GM12878 (cell line): Measurements from ENCODE around the gene GLI1. TPM values are rescaled to one million over a fixed set of nuclear protein-coding genes. Genes with fewer than 3 reads are reported as not detected.

ENCODE experiments used
- ATAC-seq: fragments of 200-7000 bp; cut with Tn5 transposase; 3 replicates; pipeline ENCODE4 v1.9.1; 2020; ENCODE audit warnings: mild to moderate bottlenecking, moderate library complexity
- BruUV-seq: library from RNA; stranded (reverse); fragments of 400-500 nt; replicated peaks from 2 replicates; lab custom pipeline; 2021; lab: Mats Ljungman, UMichigan
- CTCF ChIA-PET: fragments of 300-600 bp; sonication (Branson Sonifier 250); formaldehyde crosslinking; extraction: SDS; loops from one replicate; lab custom pipeline; 2021; ENCODE audit warnings: inconsistent platforms; lab: Yijun Ruan, JAX
- POLR2A ChIA-PET: fragments of 350-600 bp; formaldehyde crosslinking; extraction: SDS; loops from one replicate; lab custom pipeline; 2021; ENCODE audit warnings: inconsistent platforms; lab: Charles Lee
- RAD21 ChIA-PET: fragments of 300-600 bp; sonication (Branson Sonifier 250); formaldehyde crosslinking; loops from one replicate; lab custom pipeline; 2023; ENCODE audit warnings: antibody characterized with exemption; ENCODE audit not compliant: unreplicated experiment; lab: Charles Lee
- SMC1A ChIA-PET: fragments of 300-600 bp; sonication (Branson Sonifier 250); formaldehyde crosslinking; loops from one replicate; lab custom pipeline; 2023; ENCODE audit not compliant: unreplicated experiment, uncharacterized antibody; lab: Charles Lee
- DNase-seq: peaks from one replicate; pipeline ENCODE4 v3.0.0-alpha.2; 2011; ENCODE audit warnings: low read depth, low spot score
- FAIRE-seq: peaks from 3 replicates; lab custom pipeline; 2011; peaks lifted over from hg19 to GRCh38; lab: Jason Lieb, UNC
- H2AFZ ChIP-seq: 2 replicates; pipeline ENCODE4 v1.6.0; 2011; ENCODE audit warnings: low read depth, low read length, control low read depth; ENCODE audit not compliant: control insufficient read depth
- H3K27ac ChIP-seq: 2 replicates; pipeline ENCODE4 v1.5.1; 2011; ENCODE audit warnings: control low read depth; ENCODE audit not compliant: control insufficient read depth, insufficient read depth
- H3K27me3 ChIP-seq, 2 experiments: replicated peaks in 1 of 2; 2 replicates each; pipeline versions ENCODE4 v1.6.0 to v1.6.1; 2011; ENCODE audit warnings: low read length in 1 of 2; ENCODE audit not compliant: control insufficient read depth in 2 of 2, insufficient read depth in 2 of 2
- H3K36me3 ChIP-seq, 2 experiments: 2 replicates each; pipeline ENCODE4 v1.5.1; 2011; ENCODE audit warnings: low read length in 1 of 2; ENCODE audit not compliant: control insufficient read depth in 2 of 2, insufficient read depth in 2 of 2
- H3K4me1 ChIP-seq: 2 replicates; pipeline ENCODE4 v1.6.1; 2011; ENCODE audit warnings: mild to moderate bottlenecking, low read length, moderate library complexity, mixed read lengths; ENCODE audit not compliant: control insufficient read depth, insufficient read depth
- H3K4me2 ChIP-seq: 2 replicates; pipeline ENCODE4 v1.6.0; 2011; ENCODE audit warnings: control low read depth; ENCODE audit not compliant: control insufficient read depth, insufficient read depth
- H3K4me3 ChIP-seq: fragments of 200-600 bp; sonication (generic); 2 replicates; pipeline ENCODE4 v1.5.1; 2016
- H3K79me2 ChIP-seq: 2 replicates; pipeline ENCODE4 v1.6.0; 2011; ENCODE audit warnings: low read length; ENCODE audit not compliant: control insufficient read depth, insufficient read depth
- H3K9ac ChIP-seq: 2 replicates; pipeline ENCODE4 v1.8.0; 2011; ENCODE audit warnings: low read length, control low read depth, mixed read lengths; ENCODE audit not compliant: control insufficient read depth, insufficient read depth
- H3K9me3 ChIP-seq: replicated peaks from 3 replicates; pipeline ENCODE4 v1.5.1; 2011; ENCODE audit warnings: mild to moderate bottlenecking, low read length; ENCODE audit not compliant: control insufficient read depth, insufficient read depth
- H4K20me1 ChIP-seq: 2 replicates; pipeline ENCODE4 v1.6.0; 2011; ENCODE audit not compliant: control insufficient read depth, insufficient read depth
- BHLHE40 ChIP-seq, 2 experiments: fragments of 450-650 bp in 1 of 2; IDR thresholded peaks; 2 replicates each; pipeline ENCODE4 v1.6.1; 2011 to 2017; ENCODE audit warnings: low read depth in 2 of 2, borderline replicate concordance in 1 of 2, improper control_type of control experiment in 1 of 2, low read length in 1 of 2, mild to moderate bottlenecking in 1 of 2
- DPF2 ChIP-seq: fragments of 450-650 bp; IDR thresholded peaks from 2 replicates; pipeline ENCODE4 v1.6.1; 2017; ENCODE audit warnings: mild to moderate bottlenecking
- MEF2B ChIP-seq: fragments of 450-650 bp; IDR thresholded peaks from 2 replicates; pipeline ENCODE4 v1.6.1; 2018; ENCODE audit warnings: mild to moderate bottlenecking, moderate library complexity; ENCODE audit not compliant: partially characterized antibody, poor library complexity, severe bottlenecking
- NBN ChIP-seq: fragments of 450-650 bp; IDR thresholded peaks from 2 replicates; pipeline ENCODE4 v1.6.1; 2016
- NFXL1 ChIP-seq: fragments of 450-650 bp; IDR thresholded peaks from 2 replicates; pipeline ENCODE4 v1.6.1; 2017; ENCODE audit warnings: antibody characterized with exemption, mild to moderate bottlenecking, borderline replicate concordance
- REST ChIP-seq: IDR thresholded peaks from 2 replicates; pipeline ENCODE4 v1.6.1; 2012; ENCODE audit warnings: mild to moderate bottlenecking, low read depth, low read length
- SIN3A ChIP-seq: IDR thresholded peaks from 2 replicates; pipeline ENCODE4 v1.6.1; 2012; ENCODE audit warnings: low read depth, low read length, improper control_type of control experiment
- SREBF2 ChIP-seq: IDR thresholded peaks from 2 replicates; pipeline ENCODE4 v1.6.1; 2012; ENCODE audit warnings: mild to moderate bottlenecking, low read length
- STAT3 ChIP-seq: IDR thresholded peaks from 2 replicates; pipeline ENCODE4 v1.6.1; 2011; ENCODE audit warnings: low read depth, low read length, improper control_type of control experiment
- ZNF592 ChIP-seq: fragments of 450-650 bp; IDR thresholded peaks from 2 replicates; pipeline ENCODE4 v1.6.1; 2017; ENCODE audit warnings: mild to moderate bottlenecking, moderate library complexity
- WGBS: methylation state at CpG from one replicate; pipeline ENCODE4 v1.1.6; 2016; ENCODE audit warnings: low lambda C conversion rate; ENCODE audit not compliant: insufficient replicate concordance, insufficient coverage; ENCODE audit errors: missing lambda C conversion rate; 5-methylcytosine and 5-hydroxymethylcytosine counted together
- in situ Hi-C: fragments of 300-500 bp; cut with MboI; formaldehyde crosslinking; loops from 9 replicates; pipeline ENCODE4 v1.14.3; 2018; ENCODE audit warnings: mixed read lengths
- intact Hi-C: fragments of 100-400 bp; cut with micrococcal nuclease; formaldehyde crosslinking; loops from one replicate; pipeline ENCODE4 v1.14.2; 2022; ENCODE audit not compliant: unreplicated experiment
- polyA plus RNA-seq, 11 experiments: library from polyadenylated mRNA; depleted of rRNA in 4 of 11; unstranded in 6 of 11; stranded (reverse) in 5 of 11; fragments of >200 nt; fragmentation: Nextera tagmentation in 4 of 11; fragmentation: Illumina TruSeq in 1 of 11; extraction: Ambion mirVana in 4 of 11; extraction: Trizol in 1 of 11; gene quantifications; 1 replicate in 1 of 11; 2 replicates in 10 of 11; pipeline versions ENCODE4 v1.2.1 to v1.2.3, GENCODE V29; 2011 to 2016; ENCODE audit warnings: inconsistent platforms in 2 of 11, missing spikeins in 2 of 11, low read depth in 1 of 11
- total RNA-seq, 4 experiments: library from RNA; depleted of rRNA in 3 of 4; stranded (reverse); fragments of >200 nt in 3 of 4; fragmentation: Illumina TruSeq in 1 of 4; extraction: Trizol in 1 of 4; gene quantifications; 2 replicates each; pipeline versions ENCODE4 v1.2.1 to v1.2.3, GENCODE V29; 2013 to 2021

Gene GLI1
- total and polyA plus RNA-seq, 10 of the 15 experiments (the other 5 are each of a cell fraction or from before 2014, with no cell fraction given): 0.27 to 1.2 (median 0.49) TPM

- peak overlapping the region; percentile 36 for H2AFZ ChIP-seq
- no peaks in the 10 kb centered on the region for H3K9me3 ChIP-seq
- ChIA-PET SMC1A (interaction anchor here (0.6 to 2.8 kb wide), 6 partner anchors 10 to 198 kb away, joined by 3 to 18 read pairs (median 5); no protein-coding TSS in a partner anchor), POLR2A (interaction anchor here (0.7 to 3.0 kb wide), 5 partner anchors 8 to 250 kb away, joined by 3 to 16 read pairs (median 4); no protein-coding TSS in a partner anchor), CTCF (interaction anchor here (0.7 to 7.5 kb wide), 20 partner anchors 9 to 249 kb away, joined by 3 to 114 read pairs (median 4); partner anchors contain the start of genes ARHGAP9, INHBE and SHMT2), RAD21 (interaction anchor here (1.2 to 4.7 kb wide), 5 partner anchors 9 to 220 kb away, joined by 3 to 35 read pairs (median 4); partner anchors contain the start of gene INHBE)
- WGBS: 30% methylated on average over 5 of the region's 5 CpGs
- H3K27ac ChIP-seq: no peak overlapping the region
- no peak overlapping the region for H3K4me3 ChIP-seq
- 0 out of 4 replicates have a peak, but pooled peaks cover 0 to 3% of the 10 kb centered on the region in 2 experiments for H3K36me3 ChIP-seq
- ATAC-seq: no peak
- intact Hi-C loops (loop anchor here (5.0 kb wide), 1 partner anchor 59 kb away; the partner anchor contains the start of genes DDIT3 and MBD6), in situ Hi-C loops (no loop called here)
- peaks cover 36% of the 10 kb centered on the region for H3K4me1 ChIP-seq
- no peak for TF ChIP-seq NFXL1
- no peak for TF ChIP-seq STAT3
- no peak for TF ChIP-seq SREBF2
- 0 out of 2 replicates have a peak, but pooled peaks have one; percentile 0 for TF ChIP-seq DPF2
- TF ChIP-seq BHLHE40 (IDR thresholded peaks at IDR 0.05; ENCODE audit: borderline replicate concordance in 1 of 2, low read depth in 2 of 2, low read length in 1 of 2): 0 out of 4 replicates have a peak, but pooled peaks of 1 of the 2 experiments have one; percentile 32
- no peak for TF ChIP-seq SIN3A
- TF ChIP-seq ZNF592: no peak
- no peak for TF ChIP-seq REST
- TF ChIP-seq MEF2B: peak; percentile 38
- TF ChIP-seq NBN: peak; percentile 30; the same call in 1 of the 2 replicates
- no peak for FAIRE-seq
- no peak overlapping the region for H3K4me2 ChIP-seq
- no TSS peak for BruUV-seq
- no peak for DNase-seq
- H4K20me1 ChIP-seq: 0 out of 2 replicates have a peak, but pooled peaks cover 2% of the 10 kb centered on the region
- no peak overlapping the region for H3K9ac ChIP-seq
- no peaks in the 10 kb centered on the region for H3K79me2 ChIP-seq
- 0 out of 4 replicates have a peak, but pooled peaks cover 0 to 4% of the 10 kb centered on the region in 2 experiments for H3K27me3 ChIP-seq
Measured at GRCh38 chr12:57462912-57463253, 3.3 kb downstream of the GLI1 start.
